ENCODE data around the gene KCTD8.

KCTD8 gene

GRCh38 chr4:44368413-44369167, 80.0 kb downstream of the KCTD8 start:
- Histone ChIP-seq H3K79me1 (ENCODE audit: low read length) (no peaks in the 10 kb centered on the region), H4K5ac (ENCODE audit: low read length) (no peak overlapping the region), H3K4ac (ENCODE audit: low read depth, low read length) (no peak overlapping the region), H4K8ac (ENCODE audit: low read depth, low read length) (no peak overlapping the region), H3K4me2 (ENCODE audit: low read length) (no peak overlapping the region), H3K9ac (ENCODE audit: low read length) (no peak overlapping the region), H3K27me3 (ENCODE audit: insufficient read depth, low read length, poor library complexity) (no peaks in the 10 kb centered on the region), H3K36me3 (ENCODE audit: control insufficient read depth, insufficient read depth, low read length) (no peaks in the 10 kb centered on the region), H2BK120ac (ENCODE audit: low read depth, low read length) (no peak overlapping the region), H3K79me2 (ENCODE audit: control insufficient read depth, insufficient read depth, low read length) (no peaks in the 10 kb centered on the region), H3K56ac (ENCODE audit: low read length) (no peak overlapping the region), H2BK15ac (replicated peaks; ENCODE audit: low read depth) (no peak overlapping the region), H2AK5ac (ENCODE audit: low read length) (no peak overlapping the region), H3K4me3 (ENCODE audit: low read length) (no peak overlapping the region), H3K23ac (ENCODE audit: low read length) (no peak overlapping the region), H3K18ac (ENCODE audit: low read length) (no peak overlapping the region), H3K4me1 (ENCODE audit: control insufficient read depth, low read depth, low read length) (no peaks in the 10 kb centered on the region), H2BK5ac (ENCODE audit: low read length) (no peak overlapping the region), H3K27ac (ENCODE audit: low read depth, low read length) (no peak overlapping the region)
- no CpG with 5 or more reads among the region's 3 CpGs for WGBS (ENCODE audit: extremely low coverage, insufficient coverage, low lambda C conversion rate)
- DNase-seq: no peak

GRCh38 chr4:44354172-44354571, 94.4 kb downstream of the KCTD8 start:
- no peak overlapping the region for H3K27ac ChIP-seq (ENCODE audit: low read depth, low read length)
- no peak for DNase-seq
- H2BK15ac ChIP-seq (replicated peaks; ENCODE audit: low read depth): no peak overlapping the region
- no peak overlapping the region for H3K56ac ChIP-seq (ENCODE audit: low read length)
- no peak overlapping the region for H2BK120ac ChIP-seq (ENCODE audit: low read depth, low read length)
- no peaks in the 10 kb centered on the region for H3K79me2 ChIP-seq (ENCODE audit: control insufficient read depth, insufficient read depth, low read length)
- H3K79me1 ChIP-seq (ENCODE audit: low read length): no peaks in the 10 kb centered on the region
- WGBS (ENCODE audit: extremely low coverage, insufficient coverage, low lambda C conversion rate): no CpG with 5 or more reads among the region's 3 CpGs
- H4K5ac ChIP-seq (ENCODE audit: low read length): no peak overlapping the region
- H2BK5ac ChIP-seq (ENCODE audit: low read length): no peak overlapping the region
- H3K4me1 ChIP-seq (ENCODE audit: control insufficient read depth, low read depth, low read length): peaks cover 2% of the 10 kb centered on the region
- H3K4ac ChIP-seq (ENCODE audit: low read depth, low read length): no peak overlapping the region
- no peak overlapping the region for H3K23ac ChIP-seq (ENCODE audit: low read length)
- no peak overlapping the region for H3K4me3 ChIP-seq (ENCODE audit: low read length)
- H4K8ac ChIP-seq (ENCODE audit: low read depth, low read length): no peak overlapping the region
- no peak overlapping the region for H3K4me2 ChIP-seq (ENCODE audit: low read length)
- H3K27me3 ChIP-seq (ENCODE audit: insufficient read depth, low read length, poor library complexity): no peaks in the 10 kb centered on the region
- H3K9ac ChIP-seq (ENCODE audit: low read length): no peak overlapping the region
- no peak overlapping the region for H3K18ac ChIP-seq (ENCODE audit: low read length)
- H3K36me3 ChIP-seq (ENCODE audit: control insufficient read depth, insufficient read depth, low read length): no peaks in the 10 kb centered on the region
- no peak overlapping the region for H2AK5ac ChIP-seq (ENCODE audit: low read length)

GRCh38 chr4:44351069-44351468, 97.5 kb downstream of the KCTD8 start:
- no peak overlapping the region for H2BK120ac ChIP-seq (ENCODE audit: low read depth, low read length)
- DNase-seq: no peak
- no peak overlapping the region for H3K56ac ChIP-seq (ENCODE audit: low read length)
- H3K79me2 ChIP-seq (ENCODE audit: control insufficient read depth, insufficient read depth, low read length): no peaks in the 10 kb centered on the region
- no peak overlapping the region for H3K4me3 ChIP-seq (ENCODE audit: low read length)
- H3K4me1 ChIP-seq (ENCODE audit: control insufficient read depth, low read depth, low read length): peaks cover 2% of the 10 kb centered on the region
- H4K5ac ChIP-seq (ENCODE audit: low read length): no peak overlapping the region
- H3K36me3 ChIP-seq (ENCODE audit: control insufficient read depth, insufficient read depth, low read length): no peaks in the 10 kb centered on the region
- H2AK5ac ChIP-seq (ENCODE audit: low read length): no peak overlapping the region
- no peak overlapping the region for H3K27ac ChIP-seq (ENCODE audit: low read depth, low read length)
- H3K23ac ChIP-seq (ENCODE audit: low read length): no peak overlapping the region
- no peak overlapping the region for H3K4ac ChIP-seq (ENCODE audit: low read depth, low read length)
- H2BK15ac ChIP-seq (replicated peaks; ENCODE audit: low read depth): no peak overlapping the region
- no peak overlapping the region for H3K9ac ChIP-seq (ENCODE audit: low read length)
- WGBS (ENCODE audit: extremely low coverage, insufficient coverage, low lambda C conversion rate): 100% methylated on average over 1 of the region's 3 CpGs
- H4K8ac ChIP-seq (ENCODE audit: low read depth, low read length): no peak overlapping the region
- H3K27me3 ChIP-seq (ENCODE audit: insufficient read depth, low read length, poor library complexity): no peaks in the 10 kb centered on the region
- no peak overlapping the region for H3K18ac ChIP-seq (ENCODE audit: low read length)
- H3K79me1 ChIP-seq (ENCODE audit: low read length): no peaks in the 10 kb centered on the region
- H2BK5ac ChIP-seq (ENCODE audit: low read length): no peak overlapping the region
- no peak overlapping the region for H3K4me2 ChIP-seq (ENCODE audit: low read length)

- Histone ChIP-seq H4K5ac (ENCODE audit: low read length) (no peak overlapping the region), H2BK5ac (ENCODE audit: low read length) (no peak overlapping the region), H3K4ac (ENCODE audit: low read depth, low read length) (no peak overlapping the region), H3K27ac (ENCODE audit: low read depth, low read length) (no peak overlapping the region), H3K4me3 (ENCODE audit: low read length) (no peak overlapping the region), H3K79me2 (ENCODE audit: control insufficient read depth, insufficient read depth, low read length) (no peaks in the 10 kb centered on the region), H3K56ac (ENCODE audit: low read length) (no peak overlapping the region), H2BK120ac (ENCODE audit: low read depth, low read length) (no peak overlapping the region), H3K4me2 (ENCODE audit: low read length) (no peak overlapping the region), H3K9ac (ENCODE audit: low read length) (no peak overlapping the region), H3K4me1 (ENCODE audit: control insufficient read depth, low read depth, low read length) (no peaks in the 10 kb centered on the region), H3K18ac (ENCODE audit: low read length) (no peak overlapping the region), H4K8ac (ENCODE audit: low read depth, low read length) (no peak overlapping the region), H3K27me3 (ENCODE audit: insufficient read depth, low read length, poor library complexity) (no peaks in the 10 kb centered on the region), H3K79me1 (ENCODE audit: low read length) (no peaks in the 10 kb centered on the region), H3K23ac (ENCODE audit: low read length) (no peak overlapping the region), H2AK5ac (ENCODE audit: low read length) (no peak overlapping the region), H2BK15ac (replicated peaks; ENCODE audit: low read depth) (no peak overlapping the region), H3K36me3 (ENCODE audit: control insufficient read depth, insufficient read depth, low read length) (no peaks in the 10 kb centered on the region)
- WGBS (ENCODE audit: extremely low coverage, insufficient coverage, low lambda C conversion rate): no CpG with 5 or more reads among the region's 1 CpG
- no peak for DNase-seq
Observed at GRCh38 chr4:44342800-44343199, 105.8 kb downstream of the KCTD8 start.

GRCh38 chr4:44326741-44327140, 121.9 kb downstream of the KCTD8 start:
- H3K23ac ChIP-seq (ENCODE audit: low read length): no peak overlapping the region
- H3K56ac ChIP-seq (ENCODE audit: low read length): no peak overlapping the region
- H4K5ac ChIP-seq (ENCODE audit: low read length): no peak overlapping the region
- no peak overlapping the region for H3K4me3 ChIP-seq (ENCODE audit: low read length)
- no peaks in the 10 kb centered on the region for H3K4me1 ChIP-seq (ENCODE audit: control insufficient read depth, low read depth, low read length)
- H3K4me2 ChIP-seq (ENCODE audit: low read length): no peak overlapping the region
- DNase-seq: no peak
- no peak overlapping the region for H2BK120ac ChIP-seq (ENCODE audit: low read depth, low read length)
- no peak overlapping the region for H2BK15ac ChIP-seq (replicated peaks; ENCODE audit: low read depth)
- H3K27me3 ChIP-seq (ENCODE audit: insufficient read depth, low read length, poor library complexity): no peaks in the 10 kb centered on the region
- H3K36me3 ChIP-seq (ENCODE audit: control insufficient read depth, insufficient read depth, low read length): no peaks in the 10 kb centered on the region
- no peak overlapping the region for H4K8ac ChIP-seq (ENCODE audit: low read depth, low read length)
- H3K27ac ChIP-seq (ENCODE audit: low read depth, low read length): no peak overlapping the region
- no peaks in the 10 kb centered on the region for H3K79me2 ChIP-seq (ENCODE audit: control insufficient read depth, insufficient read depth, low read length)
- H2BK5ac ChIP-seq (ENCODE audit: low read length): no peak overlapping the region
- no peak overlapping the region for H3K4ac ChIP-seq (ENCODE audit: low read depth, low read length)
- H3K18ac ChIP-seq (ENCODE audit: low read length): no peak overlapping the region
- H2AK5ac ChIP-seq (ENCODE audit: low read length): no peak overlapping the region
- WGBS (ENCODE audit: extremely low coverage, insufficient coverage, low lambda C conversion rate): no CpG with 5 or more reads among the region's 2 CpGs
- H3K9ac ChIP-seq (ENCODE audit: low read length): no peak overlapping the region
- no peaks in the 10 kb centered on the region for H3K79me1 ChIP-seq (ENCODE audit: low read length)

GRCh38 chr4:44320833-44321232, 127.8 kb downstream of the KCTD8 start:
- H3K4me1 ChIP-seq (ENCODE audit: control insufficient read depth, low read depth, low read length): no peaks in the 10 kb centered on the region

More at GRCh38 chr4:44320833-44321232, 127.8 kb downstream of the KCTD8 start:
- H3K79me1 ChIP-seq (ENCODE audit: low read length): no peaks in the 10 kb centered on the region
- H2AK5ac ChIP-seq (ENCODE audit: low read length): no peak overlapping the region
- no peak overlapping the region for H3K4ac ChIP-seq (ENCODE audit: low read depth, low read length)
- no peak overlapping the region for H2BK15ac ChIP-seq (replicated peaks; ENCODE audit: low read depth)
- no peak overlapping the region for H3K4me3 ChIP-seq (ENCODE audit: low read length)
- H3K79me2 ChIP-seq (ENCODE audit: control insufficient read depth, insufficient read depth, low read length): no peaks in the 10 kb centered on the region
- no peaks in the 10 kb centered on the region for H3K27me3 ChIP-seq (ENCODE audit: insufficient read depth, low read length, poor library complexity)
- no peaks in the 10 kb centered on the region for H3K36me3 ChIP-seq (ENCODE audit: control insufficient read depth, insufficient read depth, low read length)
- H2BK5ac ChIP-seq (ENCODE audit: low read length): no peak overlapping the region
- no peak overlapping the region for H4K8ac ChIP-seq (ENCODE audit: low read depth, low read length)
- no peak overlapping the region for H3K27ac ChIP-seq (ENCODE audit: low read depth, low read length)
- DNase-seq: no peak
- no peak overlapping the region for H4K5ac ChIP-seq (ENCODE audit: low read length)
- no peak overlapping the region for H3K56ac ChIP-seq (ENCODE audit: low read length)
- no peak overlapping the region for H2BK120ac ChIP-seq (ENCODE audit: low read depth, low read length)
- no peak overlapping the region for H3K9ac ChIP-seq (ENCODE audit: low read length)
- H3K4me2 ChIP-seq (ENCODE audit: low read length): no peak overlapping the region
- no peak overlapping the region for H3K23ac ChIP-seq (ENCODE audit: low read length)
- no peak overlapping the region for H3K18ac ChIP-seq (ENCODE audit: low read length)
- no CpG with 5 or more reads among the region's 2 CpGs for WGBS (ENCODE audit: extremely low coverage, insufficient coverage, low lambda C conversion rate)
